Psoas muscle (tissue), 8 donors: Measurements from ENCODE around the gene ACTC1. TPM values are rescaled to one million over a fixed set of nuclear protein-coding genes. Genes with fewer than 3 reads are reported as not detected.
"Not testable (repeated sequence)": the region's sequence is repeated elsewhere in the genome, so short reads cannot be mapped to it uniquely, and the experiment has no call there.

Experiments
- ATAC-seq, 4 donors: fragments of 200-7000 bp; cut with Tn5 transposase; one replicate each; pipeline ENCODE4 v1.9.1; 2020; ENCODE audit warnings: moderate library complexity in 3 of 4, mild to moderate bottlenecking in 2 of 4
- DNase-seq, 2 donors: peaks; one replicate each; pipeline ENCODE4 v3.0.0-alpha.2; 2020
- H3K27ac ChIP-seq: fragments of 200-600 bp; one replicate; pipeline ENCODE4 v1.8.0; 2022
- H3K27me3 ChIP-seq, 3 donors: fragments of 200-600 bp in 1 of 3; one replicate each; pipeline versions ENCODE4 v1.6.1 to v1.8.0; 2013 to 2022; ENCODE audit warnings: low read length in 2 of 3, mild to moderate bottlenecking in 2 of 3, moderate library complexity in 1 of 3; ENCODE audit not compliant: insufficient read depth in 3 of 3
- H3K36me3 ChIP-seq, 2 donors: fragments of 200-600 bp in 1 of 2; one replicate each; pipeline versions ENCODE4 v1.6.1 to v1.8.0; 2013 to 2022; ENCODE audit warnings: low read depth in 1 of 2, mild to moderate bottlenecking in 1 of 2, moderate library complexity in 1 of 2; ENCODE audit not compliant: insufficient read depth in 1 of 2
- H3K4me1 ChIP-seq: fragments of 200-600 bp; one replicate; pipeline ENCODE4 v1.8.0; 2022
- H3K4me3 ChIP-seq: fragments of 200-600 bp; one replicate; pipeline ENCODE4 v1.8.0; 2022; ENCODE audit warnings: mild to moderate bottlenecking
- H3K9me3 ChIP-seq: fragments of 200-600 bp; one replicate; pipeline ENCODE4 v1.8.0; 2022
- WGBS, 3 donors: extraction: QIAGEN DNeasy Blood & Tissue Kit; methylation state at CpG; one replicate each; pipeline versions ENCODE4 v1.1.6 to v1.1.7; 2013; 5-methylcytosine and 5-hydroxymethylcytosine counted together
- intact Hi-C, 2 donors: fragments of 100-400 bp; cut with DNase I; formaldehyde crosslinking; loops; one replicate each; pipeline versions ENCODE4 v1.11.0 to v1.14.2; 2022
- polyA plus RNA-seq, 3 donors: library from polyadenylated mRNA; stranded (reverse); fragments of 200-250 nt; gene quantifications; one replicate each; pipeline ENCODE4 v1.2.3, GENCODE V29; 2013
- total RNA-seq, 4 donors: library from RNA; stranded (reverse); fragmentation: NEBNext Ultra II Directional in 2 of 4; extraction: Animal tissue kit (Norgen Biotek cat#: 25700) in 2 of 4; gene quantifications; one replicate each; pipeline versions ENCODE4 v1.2.1 to v1.2.4, GENCODE V29; 2021 to 2023
- TF ChIP-seq, protein P1 (sequence below): fragments of 200-600 bp; IDR thresholded peaks from one replicate; pipeline ENCODE4 v1.8.0; 2022; ENCODE audit warnings: antibody characterized with exemption
- donor health status: healthy with polysubstance abuse.
- donor health status: DM: no; HTN: no; CAD: no; lungs with moderate emphysema.
- donor health status: Bipolar disorder and iron deficiency.
- donor health status: healthy.
- donor health status: DM: yes; HTN: yes; CAD: no.
- donor health status: DM: no; HTN: no; CAD: no.
- donor health status: DM: no; HTN: no; CAD: no.
- donor health status: DM: yes; HTN: yes; CAD: no.

ACTC1 gene
- total and polyA plus RNA-seq, 7 donors, result 33.5 to 3,379 (median 644) TPM

GRCh38 chr15:34808016-34808415, 12.7 kb upstream of the ACTC1 start:
- Histone ChIP-seq H3K4me3 (no peak overlapping the region), H3K9me3 (no peaks in the 10 kb centered on the region), H3K4me1 (peaks cover 20% of the 10 kb centered on the region), H3K27ac (no peak overlapping the region), H3K36me3 (no peaks in the 10 kb centered on the region), H3K27me3 (peaks cover 0 to 1% (median 0%) of the 10 kb centered on the region in 3 donors)
- intact Hi-C loops, result no loop called here
- DNase-seq (no peak), ATAC-seq (peak in 2 of 4 donors; percentile 40 to 41)
- WGBS, 3 donors, result 70 to 86% (median 85%) methylated on average over 3 of the region's 3 CpGs
- TF ChIP-seq, protein P1, sequence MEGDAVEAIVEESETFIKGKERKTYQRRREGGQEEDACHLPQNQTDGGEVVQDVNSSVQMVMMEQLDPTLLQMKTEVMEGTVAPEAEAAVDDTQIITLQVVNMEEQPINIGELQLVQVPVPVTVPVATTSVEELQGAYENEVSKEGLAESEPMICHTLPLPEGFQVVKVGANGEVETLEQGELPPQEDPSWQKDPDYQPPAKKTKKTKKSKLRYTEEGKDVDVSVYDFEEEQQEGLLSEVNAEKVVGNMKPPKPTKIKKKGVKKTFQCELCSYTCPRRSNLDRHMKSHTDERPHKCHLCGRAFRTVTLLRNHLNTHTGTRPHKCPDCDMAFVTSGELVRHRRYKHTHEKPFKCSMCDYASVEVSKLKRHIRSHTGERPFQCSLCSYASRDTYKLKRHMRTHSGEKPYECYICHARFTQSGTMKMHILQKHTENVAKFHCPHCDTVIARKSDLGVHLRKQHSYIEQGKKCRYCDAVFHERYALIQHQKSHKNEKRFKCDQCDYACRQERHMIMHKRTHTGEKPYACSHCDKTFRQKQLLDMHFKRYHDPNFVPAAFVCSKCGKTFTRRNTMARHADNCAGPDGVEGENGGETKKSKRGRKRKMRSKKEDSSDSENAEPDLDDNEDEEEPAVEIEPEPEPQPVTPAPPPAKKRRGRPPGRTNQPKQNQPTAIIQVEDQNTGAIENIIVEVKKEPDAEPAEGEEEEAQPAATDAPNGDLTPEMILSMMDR, result no peak

DNA sequence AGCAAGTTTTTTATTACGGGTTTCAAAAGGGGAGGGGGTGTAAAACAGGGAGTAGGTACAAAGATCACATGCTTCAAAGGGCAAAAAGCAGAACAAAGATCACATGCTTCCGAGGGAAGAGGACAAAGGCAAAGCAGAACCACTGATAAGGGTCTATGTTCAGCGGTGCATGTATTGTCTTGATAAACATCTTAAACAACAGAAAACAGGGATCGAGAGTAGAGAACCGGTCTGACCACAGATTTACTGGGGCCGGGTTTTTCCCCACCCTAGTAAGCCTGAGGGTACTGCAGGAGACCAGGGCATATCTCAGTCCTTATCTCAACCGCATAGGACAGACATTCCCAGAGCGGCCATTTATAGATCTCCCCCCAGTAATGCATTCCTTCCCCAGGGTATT, 11.9 kb upstream of the ACTC1 start:
- H3K9me3 ChIP-seq, intact Hi-C loops, H3K4me3 ChIP-seq, H3K27ac ChIP-seq, DNase-seq, ATAC-seq, H3K36me3 ChIP-seq, H3K27me3 ChIP-seq: not testable (repeated sequence)
- peaks cover 20% of the 10 kb centered on the region for H3K4me1 ChIP-seq
- 92 to 98% (median 93%) methylated on average over 8 of the region's 8 CpGs for WGBS, 3 donors

DNA sequence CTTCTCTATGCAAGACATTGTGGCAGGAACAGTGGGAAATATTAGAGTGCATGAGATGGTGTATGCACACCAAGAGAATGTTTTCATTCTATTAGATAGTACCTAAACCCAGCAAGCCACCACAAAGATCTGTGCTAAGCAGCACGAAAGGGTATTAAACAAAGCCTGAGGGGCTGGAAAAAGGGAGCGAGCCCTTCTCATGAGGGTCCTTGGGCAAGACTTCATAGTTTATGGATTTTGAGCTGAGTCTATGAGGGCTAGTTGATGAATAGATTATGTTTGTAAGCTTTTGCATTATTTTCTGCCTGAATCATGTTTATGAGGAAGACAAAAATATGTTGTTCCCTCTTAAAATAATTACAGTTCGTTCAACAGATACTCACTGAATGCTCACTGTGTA, 9.4 kb upstream of the ACTC1 start:
- DNase-seq (no peak), ATAC-seq (no peak)
- Histone ChIP-seq H3K36me3 (no peaks in the 10 kb centered on the region), H3K4me3 (no peak overlapping the region), H3K27ac (peak overlapping the region; percentile 54), H3K4me1 (peaks cover 10% of the 10 kb centered on the region), H3K27me3 (peaks cover 0 to 1% (median 0%) of the 10 kb centered on the region in 3 donors), H3K9me3 (no peaks in the 10 kb centered on the region)
- TF ChIP-seq, protein P1, result no peak
- WGBS, 3 donors, result 77 to 90% (median 79%) methylated on average over 3 of the region's 3 CpGs
- intact Hi-C loops, result no loop called here

- ATAC-seq (peak in 1 of 4 donors; percentile 38), DNase-seq (no peak)
- intact Hi-C loops, result no loop called here
- H3K4me3 ChIP-seq, result no peak overlapping the region
- H3K36me3 ChIP-seq, result no peaks in the 10 kb centered on the region
- 22 to 43% (median 25%) methylated on average over 2 of the region's 2 CpGs for WGBS, 3 donors
- peak overlapping the region; percentile 54 for H3K27ac ChIP-seq
- TF ChIP-seq, protein P1, result no peak
- no peaks in the 10 kb centered on the region for H3K9me3 ChIP-seq
- H3K4me1 ChIP-seq, result peaks cover 12% of the 10 kb centered on the region
- peaks cover 0 to 1% (median 0%) of the 10 kb centered on the region in 3 donors for H3K27me3 ChIP-seq
Measured at GRCh38 chr15:34804113-34804512, 8.8 kb upstream of the ACTC1 start.

- no peaks in the 10 kb centered on the region for H3K9me3 ChIP-seq
- TF ChIP-seq, protein P1, result no peak
- peaks cover 22% of the 10 kb centered on the region for H3K4me1 ChIP-seq
- H3K27me3 ChIP-seq, result peaks cover 0 to 1% (median 0%) of the 10 kb centered on the region in 3 donors
- ATAC-seq (no peak), DNase-seq (no peak)
- H3K4me3 ChIP-seq, result no peak overlapping the region
- H3K27ac ChIP-seq, result no peak overlapping the region
- H3K36me3 ChIP-seq, result no peaks in the 10 kb centered on the region
- intact Hi-C loops, result no loop called here
- 84 to 86% (median 85%) methylated on average over 7 of the region's 7 CpGs for WGBS, 3 donors
Measured at GRCh38 chr15:34802803-34803750, 7.7 kb upstream of the ACTC1 start.
